Omental fat pad (tissue), 4 donors: ENCODE data around the gene MAGEA9. TPM values are rescaled to one million over a fixed set of nuclear protein-coding genes. Genes with fewer than 3 reads are reported as not detected.
A peak's percentile ranks its signal among the peaks of the same experiment; 100 is the strongest.

ENCODE experiments used
- ATAC-seq: fragments of 150-250 bp; one replicate; pipeline ENCODE4 v1.9.1; 2016; ENCODE audit warnings: mild to moderate bottlenecking, moderate library complexity; ENCODE audit not compliant: low FRiP score
- DNase-seq: peaks from one replicate; pipeline ENCODE4 v3.0.0-alpha.2; 2019; ENCODE audit warnings: low spot score
- CTCF ChIP-seq, 3 donors: fragments of 450-650 bp; IDR thresholded peaks; one replicate each; pipeline ENCODE4 v1.5.1; 2016 to 2017; ENCODE audit warnings: antibody characterized with exemption in 3 of 3, mild to moderate bottlenecking in 3 of 3, moderate library complexity in 2 of 3
- total RNA-seq, 4 donors: library from RNA; depleted of rRNA; stranded (reverse); fragments of >200 nt; gene quantifications; one replicate each; pipeline ENCODE4 v1.1.0, GENCODE V29; 2016

Gene MAGEA9
- total RNA-seq, 4 donors from 2014 or later = not detected

GRCh38 chrX:149804102-149804501 is 22.4 kb downstream of the MAGEA9 start:
- no peak for ATAC-seq
- DNase-seq = no peak
- TF ChIP-seq CTCF (IDR thresholded peaks at IDR 0.05) = no peak

- DNase-seq = no peak
- ATAC-seq = no peak
- no peak for TF ChIP-seq CTCF (IDR thresholded peaks at IDR 0.05)
These were observed 26.2 kb downstream of the MAGEA9 start for GRCh38 chrX:149807747-149808458.

- no peak for TF ChIP-seq CTCF (IDR thresholded peaks at IDR 0.05)
- ATAC-seq = no peak
These were observed 36.9 kb downstream of the MAGEA9 start for GRCh38 chrX:149818652-149819051.

GRCh38 chrX:149819371-149819770 is 37.6 kb downstream of the MAGEA9 start:
- ATAC-seq (no peak), DNase-seq (no peak)
- no peak for TF ChIP-seq CTCF (IDR thresholded peaks at IDR 0.05)

More at GRCh38 chrX:149818652-149819051, 36.9 kb downstream of the MAGEA9 start:
- no peak for DNase-seq

GRCh38 chrX:149825424-149825823 is 43.7 kb downstream of the MAGEA9 start:
- no peak for TF ChIP-seq CTCF (IDR thresholded peaks at IDR 0.05)
- DNase-seq (no peak), ATAC-seq (no peak)

- ATAC-seq (no peak), DNase-seq (no peak)
- no peak for TF ChIP-seq CTCF (IDR thresholded peaks at IDR 0.05)
These were observed 45.5 kb downstream of the MAGEA9 start for GRCh38 chrX:149827254-149827653.

- DNase-seq = no peak
- TF ChIP-seq CTCF (IDR thresholded peaks at IDR 0.05) = no peak
- peak; percentile 75 for ATAC-seq
These were observed 48.0 kb downstream of the MAGEA9 start for GRCh38 chrX:149829751-149830191.
